ENCODE measurements around the gene STARD9.

DNA sequence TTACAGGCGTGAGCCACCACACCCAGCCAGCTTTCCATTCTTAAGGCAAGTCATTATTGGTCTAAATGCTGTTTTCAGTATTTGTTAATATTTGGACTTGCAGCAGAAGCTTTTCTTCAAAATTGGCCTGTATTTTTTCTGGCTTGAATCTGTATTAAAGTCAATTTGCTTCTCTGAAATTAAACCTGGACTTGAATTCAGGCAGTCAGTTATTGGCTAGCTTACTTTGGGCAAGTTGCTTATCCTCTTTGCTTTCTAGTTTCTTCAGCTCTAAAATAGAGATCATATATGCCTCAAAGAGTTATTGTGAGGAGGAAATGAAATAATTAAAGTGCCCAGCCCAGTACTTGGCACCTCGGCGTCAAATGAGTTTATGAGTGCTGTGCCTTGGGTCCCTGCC lies 17.3 kb downstream of the STARD9 start:
- TF ChIP-seq, protein P1, sequence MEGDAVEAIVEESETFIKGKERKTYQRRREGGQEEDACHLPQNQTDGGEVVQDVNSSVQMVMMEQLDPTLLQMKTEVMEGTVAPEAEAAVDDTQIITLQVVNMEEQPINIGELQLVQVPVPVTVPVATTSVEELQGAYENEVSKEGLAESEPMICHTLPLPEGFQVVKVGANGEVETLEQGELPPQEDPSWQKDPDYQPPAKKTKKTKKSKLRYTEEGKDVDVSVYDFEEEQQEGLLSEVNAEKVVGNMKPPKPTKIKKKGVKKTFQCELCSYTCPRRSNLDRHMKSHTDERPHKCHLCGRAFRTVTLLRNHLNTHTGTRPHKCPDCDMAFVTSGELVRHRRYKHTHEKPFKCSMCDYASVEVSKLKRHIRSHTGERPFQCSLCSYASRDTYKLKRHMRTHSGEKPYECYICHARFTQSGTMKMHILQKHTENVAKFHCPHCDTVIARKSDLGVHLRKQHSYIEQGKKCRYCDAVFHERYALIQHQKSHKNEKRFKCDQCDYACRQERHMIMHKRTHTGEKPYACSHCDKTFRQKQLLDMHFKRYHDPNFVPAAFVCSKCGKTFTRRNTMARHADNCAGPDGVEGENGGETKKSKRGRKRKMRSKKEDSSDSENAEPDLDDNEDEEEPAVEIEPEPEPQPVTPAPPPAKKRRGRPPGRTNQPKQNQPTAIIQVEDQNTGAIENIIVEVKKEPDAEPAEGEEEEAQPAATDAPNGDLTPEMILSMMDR (IDR thresholded peaks at IDR 0.05): no peak
- no peak for TF ChIP-seq POLR2A (IDR thresholded peaks at IDR 0.05)

Data from right lobe of liver (tissue), 4 donors.